GM19351 (cell line): ENCODE results near the gene FLACC1.

Source experiments
- ATAC-seq: cut with Tn5 transposase; IDR thresholded peaks from one replicate; pipeline ENCODE4 v1.9.1; 2021; ENCODE audit warnings: mild to moderate bottlenecking, moderate library complexity; ENCODE audit not compliant: unreplicated experiment

The FLACC1 gene

GRCh38 chr2:201279079-201279478 lies 78.1 kb downstream of the FLACC1 start:
- no peak for ATAC-seq

- no peak for ATAC-seq
Measured at GRCh38 chr2:201276511-201276910, 80.6 kb downstream of the FLACC1 start.

DNA sequence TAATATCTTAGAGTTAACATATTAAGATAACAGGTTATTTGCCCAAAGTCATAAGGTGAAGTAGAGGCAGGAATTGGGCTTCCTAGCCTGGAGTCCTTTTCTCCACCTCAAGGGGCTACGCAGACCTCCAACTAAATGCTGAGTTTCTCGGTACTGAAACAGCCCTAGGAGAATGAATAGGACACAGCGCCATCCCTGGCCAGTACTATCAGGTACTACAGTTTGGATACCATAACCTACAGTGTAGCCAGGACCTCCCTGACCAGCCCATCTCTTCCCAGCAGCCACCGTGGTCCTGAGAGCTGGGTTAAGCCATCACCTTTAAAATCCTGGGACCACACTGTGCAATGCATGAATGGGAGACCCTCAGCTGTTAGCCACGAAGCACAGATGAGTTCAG lies 81.2 kb downstream of the FLACC1 start:
- ATAC-seq, result no peak

GRCh38 chr2:201275069-201275468 lies 82.1 kb downstream of the FLACC1 start:
- ATAC-seq, result no peak

GRCh38 chr2:201273330-201273983 lies 83.7 kb downstream of the FLACC1 start:
- ATAC-seq, result no peak

GRCh38 chr2:201271917-201272316 lies 85.2 kb downstream of the FLACC1 start:
- ATAC-seq, result no peak

GRCh38 chr2:201270293-201271001 lies 86.7 kb downstream of the FLACC1 start:
- ATAC-seq, result no peak

DNA sequence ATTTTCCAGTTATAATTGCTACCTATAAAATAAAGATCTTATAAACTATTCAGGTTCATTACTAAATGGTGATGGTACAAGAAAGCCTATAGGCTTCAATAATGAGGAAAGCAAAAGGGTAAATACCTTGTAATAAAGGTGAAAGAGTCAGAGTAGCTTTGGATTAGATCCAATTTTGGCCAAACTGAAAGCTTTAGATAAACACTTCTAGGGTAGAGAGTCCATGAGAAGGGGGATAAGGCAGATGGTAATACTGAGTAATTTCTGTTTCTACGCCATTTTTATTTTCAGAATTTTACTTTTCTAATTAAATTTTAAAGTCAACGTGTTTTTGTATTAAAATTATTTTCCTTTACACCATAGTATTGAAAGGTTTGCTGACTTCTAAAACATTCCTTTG lies 87.4 kb downstream of the FLACC1 start:
- ATAC-seq, result no peak

GRCh38 chr2:201267278-201268030 lies 89.7 kb downstream of the FLACC1 start:
- ATAC-seq, result no peak

DNA sequence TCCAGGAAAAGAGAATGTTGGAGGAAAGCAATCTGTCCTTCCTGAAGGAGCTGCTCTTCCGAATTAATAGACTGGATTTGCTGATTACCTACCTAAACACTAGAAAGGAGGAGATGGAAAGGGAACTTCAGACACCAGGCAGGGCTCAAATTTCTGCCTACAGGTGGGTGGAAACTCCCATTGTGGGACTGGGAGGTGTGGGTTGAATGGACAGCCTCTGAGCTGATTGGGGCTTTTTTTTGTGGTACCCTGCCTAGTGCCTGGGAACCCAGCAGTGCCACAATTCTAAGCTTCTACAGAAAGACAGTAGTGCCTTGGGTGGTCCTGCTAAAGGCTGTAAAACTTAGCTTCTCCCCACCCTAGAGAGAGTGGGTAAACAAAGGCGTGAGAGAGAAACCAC lies 90.5 kb downstream of the FLACC1 start:
- no peak for ATAC-seq

DNA sequence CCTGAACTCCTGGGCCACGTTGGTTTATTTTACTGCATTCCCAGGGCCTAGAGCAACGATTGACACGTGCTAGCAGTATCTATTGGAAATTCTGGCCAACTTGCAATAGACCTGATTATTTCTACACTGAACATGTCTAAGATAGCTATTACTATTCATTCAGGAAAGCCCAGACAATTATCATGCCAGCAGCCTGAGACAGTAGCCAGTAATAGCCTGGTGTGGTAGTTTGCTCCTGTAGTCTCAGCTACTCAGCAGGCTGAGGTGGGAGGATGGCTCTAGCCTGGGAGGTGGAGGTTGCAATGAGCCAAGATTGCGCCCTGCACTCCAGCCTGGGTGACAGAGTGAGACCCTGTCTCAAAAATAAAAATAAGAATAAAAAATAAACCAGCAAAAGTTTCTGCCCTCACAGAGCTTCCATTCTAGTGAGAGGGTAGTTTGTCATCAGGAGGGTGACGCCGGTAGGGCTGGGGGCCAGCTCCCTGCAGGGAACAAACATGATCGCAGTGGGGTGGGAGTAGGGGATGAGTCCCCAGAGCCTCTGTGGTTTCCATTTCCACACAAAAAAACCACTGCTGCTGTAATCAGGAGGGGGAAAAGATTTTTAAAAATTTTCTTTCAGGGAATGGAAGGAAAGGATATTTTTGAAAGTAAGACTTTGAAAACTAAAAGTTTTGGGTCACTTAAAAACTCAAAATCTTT lies 92.5 kb downstream of the FLACC1 start:
- no peak for ATAC-seq

GRCh38 chr2:201263779-201264178 lies 93.4 kb downstream of the FLACC1 start:
- ATAC-seq, result no peak

DNA sequence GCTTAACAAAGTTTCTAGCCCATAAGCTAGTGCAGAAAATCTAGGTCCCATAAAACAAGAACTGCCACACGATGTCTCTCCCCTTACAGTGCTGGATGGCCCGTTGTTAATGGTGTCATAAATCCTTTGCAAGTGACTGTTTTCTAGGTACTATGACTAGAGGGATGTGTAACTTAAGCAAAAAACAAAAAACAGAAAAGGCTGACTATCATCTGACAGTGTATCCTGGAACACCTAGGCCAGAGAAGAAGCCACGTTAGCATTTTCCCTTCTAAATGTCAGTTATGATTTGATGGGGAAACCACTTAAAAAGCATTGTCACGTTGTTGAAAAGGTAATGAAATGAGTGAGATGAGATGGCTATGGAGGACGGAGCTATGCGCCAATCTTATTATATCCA lies 94.4 kb downstream of the FLACC1 start:
- ATAC-seq, result no peak

DNA sequence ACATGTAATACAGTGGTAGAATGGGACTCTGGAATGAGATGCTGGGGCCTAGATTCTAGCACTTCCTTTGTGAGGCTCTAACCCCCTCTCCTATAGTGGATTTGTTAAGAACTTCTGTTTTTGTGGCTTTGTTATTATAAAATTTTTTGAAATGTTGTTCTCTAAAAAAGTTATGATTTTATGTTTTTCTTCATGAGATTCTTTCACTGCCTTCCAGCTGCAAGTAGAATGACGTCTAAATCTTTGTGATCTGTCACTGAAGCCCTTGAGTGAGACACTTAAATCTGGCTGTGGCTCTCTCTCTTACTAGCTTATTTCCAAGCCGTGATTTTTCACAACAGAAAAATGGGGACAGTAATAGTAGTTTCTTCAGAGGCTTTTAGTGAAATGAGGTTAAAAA lies 95.2 kb downstream of the FLACC1 start:
- no peak for ATAC-seq

- ATAC-seq, result no peak
Measured at GRCh38 chr2:201261471-201261870, 95.7 kb downstream of the FLACC1 start.

- ATAC-seq, result peak; percentile 42
Measured at GRCh38 chr2:201260302-201260800, 96.8 kb downstream of the FLACC1 start, which contains the start of gene CASP8. CASP8 (plus strand) TSS chr2:201260536; CDS start chr2:201266487, 5,951 bp downstream.

GRCh38 chr2:201258666-201259615 lies 98.2 kb downstream of the FLACC1 start:
- peak; percentile 8 for ATAC-seq

DNA sequence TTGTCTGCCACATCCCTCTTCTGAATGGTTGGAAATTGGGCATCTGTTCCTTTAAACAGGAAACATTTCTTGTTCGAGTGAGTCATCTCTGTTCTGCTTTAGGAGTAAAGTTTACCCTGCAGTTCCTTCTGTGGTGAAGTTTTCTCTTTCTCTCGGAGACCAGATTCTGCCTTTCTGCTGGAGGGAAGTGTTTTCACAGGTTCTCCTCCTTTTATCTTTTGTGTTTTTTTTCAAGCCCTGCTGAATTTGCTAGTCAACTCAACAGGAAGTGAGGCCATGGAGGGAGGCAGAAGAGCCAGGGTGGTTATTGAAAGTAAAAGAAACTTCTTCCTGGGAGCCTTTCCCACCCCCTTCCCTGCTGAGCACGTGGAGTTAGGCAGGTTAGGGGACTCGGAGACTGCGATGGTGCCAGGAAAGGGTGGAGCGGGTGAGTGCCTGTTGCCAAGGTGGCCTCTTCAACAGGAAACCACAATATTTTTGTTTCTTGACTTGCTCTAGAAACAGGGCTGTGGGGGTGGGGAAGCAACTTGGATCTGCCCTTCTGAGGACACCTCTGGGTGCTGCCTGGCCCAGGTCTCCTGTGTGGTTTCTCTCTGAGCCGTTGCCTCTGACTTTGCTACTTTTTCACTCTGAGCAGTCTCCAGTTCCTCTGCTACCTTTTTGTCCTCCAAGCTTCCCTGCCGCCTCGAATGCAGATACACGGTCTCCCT lies 99.0 kb downstream of the FLACC1 start:
- ATAC-seq, result peak; percentile 58

GRCh38 chr2:201257381-201257955 lies 99.7 kb downstream of the FLACC1 start:
- peak; percentile 35 for ATAC-seq
